GM12878 (cell line): ENCODE data around the gene NAXE. TPM values are rescaled to one million over a fixed set of nuclear protein-coding genes. Genes with fewer than 3 reads are reported as not detected.

Experiments
- ATAC-seq: fragments of 200-7000 bp; cut with Tn5 transposase; 3 replicates; pipeline ENCODE4 v1.9.1; 2020; ENCODE audit warnings: mild to moderate bottlenecking, moderate library complexity
- BruUV-seq: library from RNA; stranded (reverse); fragments of 400-500 nt; replicated peaks from 2 replicates; lab custom pipeline; 2021; lab: Mats Ljungman, UMichigan
- CTCF ChIA-PET: fragments of 300-600 bp; sonication (Branson Sonifier 250); formaldehyde crosslinking; extraction: SDS; loops from one replicate; lab custom pipeline; 2021; ENCODE audit warnings: inconsistent platforms; lab: Yijun Ruan, JAX
- POLR2A ChIA-PET: fragments of 350-600 bp; formaldehyde crosslinking; extraction: SDS; loops from one replicate; lab custom pipeline; 2021; ENCODE audit warnings: inconsistent platforms; lab: Charles Lee
- RAD21 ChIA-PET: fragments of 300-600 bp; sonication (Branson Sonifier 250); formaldehyde crosslinking; loops from one replicate; lab custom pipeline; 2023; ENCODE audit warnings: antibody characterized with exemption; ENCODE audit not compliant: unreplicated experiment; lab: Charles Lee
- SMC1A ChIA-PET: fragments of 300-600 bp; sonication (Branson Sonifier 250); formaldehyde crosslinking; loops from one replicate; lab custom pipeline; 2023; ENCODE audit not compliant: unreplicated experiment, uncharacterized antibody; lab: Charles Lee
- DNase-seq: peaks from one replicate; pipeline ENCODE4 v3.0.0-alpha.2; 2011; ENCODE audit warnings: low read depth, low spot score
- FAIRE-seq: peaks from 3 replicates; lab custom pipeline; 2011; peaks lifted over from hg19 to GRCh38; lab: Jason Lieb, UNC
- H2AFZ ChIP-seq: 2 replicates; pipeline ENCODE4 v1.6.0; 2011; ENCODE audit warnings: low read depth, low read length, control low read depth; ENCODE audit not compliant: control insufficient read depth
- H3K27ac ChIP-seq: 2 replicates; pipeline ENCODE4 v1.5.1; 2011; ENCODE audit warnings: control low read depth; ENCODE audit not compliant: control insufficient read depth, insufficient read depth
- H3K27me3 ChIP-seq, 2 experiments: replicated peaks in 1 of 2; 2 replicates each; pipeline versions ENCODE4 v1.6.0 to v1.6.1; 2011; ENCODE audit warnings: low read length in 1 of 2; ENCODE audit not compliant: control insufficient read depth in 2 of 2, insufficient read depth in 2 of 2
- H3K36me3 ChIP-seq, 2 experiments: 2 replicates each; pipeline ENCODE4 v1.5.1; 2011; ENCODE audit warnings: low read length in 1 of 2; ENCODE audit not compliant: control insufficient read depth in 2 of 2, insufficient read depth in 2 of 2
- H3K4me1 ChIP-seq: 2 replicates; pipeline ENCODE4 v1.6.1; 2011; ENCODE audit warnings: mild to moderate bottlenecking, low read length, moderate library complexity, mixed read lengths; ENCODE audit not compliant: control insufficient read depth, insufficient read depth
- H3K4me2 ChIP-seq: 2 replicates; pipeline ENCODE4 v1.6.0; 2011; ENCODE audit warnings: control low read depth; ENCODE audit not compliant: control insufficient read depth, insufficient read depth
- H3K4me3 ChIP-seq: fragments of 200-600 bp; sonication (generic); 2 replicates; pipeline ENCODE4 v1.5.1; 2016
- H3K79me2 ChIP-seq: 2 replicates; pipeline ENCODE4 v1.6.0; 2011; ENCODE audit warnings: low read length; ENCODE audit not compliant: control insufficient read depth, insufficient read depth
- H3K9ac ChIP-seq: 2 replicates; pipeline ENCODE4 v1.8.0; 2011; ENCODE audit warnings: low read length, control low read depth, mixed read lengths; ENCODE audit not compliant: control insufficient read depth, insufficient read depth
- H3K9me3 ChIP-seq: replicated peaks from 3 replicates; pipeline ENCODE4 v1.5.1; 2011; ENCODE audit warnings: mild to moderate bottlenecking, low read length; ENCODE audit not compliant: control insufficient read depth, insufficient read depth
- H4K20me1 ChIP-seq: 2 replicates; pipeline ENCODE4 v1.6.0; 2011; ENCODE audit not compliant: control insufficient read depth, insufficient read depth
- CREM ChIP-seq: IDR thresholded peaks from 2 replicates; pipeline ENCODE4 v1.6.1; 2014; ENCODE audit warnings: antibody characterized with exemption, low read depth
- POLR2A ChIP-seq: IDR thresholded peaks from 2 replicates; pipeline ENCODE4 v1.6.1; 2011; ENCODE audit warnings: low read depth, mild to moderate bottlenecking, low read length
- ZNF217 ChIP-seq: fragments of 450-650 bp; IDR thresholded peaks from 2 replicates; pipeline ENCODE4 v1.6.1; 2017; ENCODE audit warnings: antibody characterized with exemption, mild to moderate bottlenecking
- ZZZ3 ChIP-seq: IDR thresholded peaks from 2 replicates; pipeline ENCODE4 v1.6.1; 2011; ENCODE audit warnings: low read depth; ENCODE audit not compliant: control insufficient read depth, insufficient read length
- WGBS: methylation state at CpG from one replicate; pipeline ENCODE4 v1.1.6; 2016; ENCODE audit warnings: low lambda C conversion rate; ENCODE audit not compliant: insufficient replicate concordance, insufficient coverage; ENCODE audit errors: missing lambda C conversion rate; 5-methylcytosine and 5-hydroxymethylcytosine counted together
- in situ Hi-C: fragments of 300-500 bp; cut with MboI; formaldehyde crosslinking; loops from 9 replicates; pipeline ENCODE4 v1.14.3; 2018; ENCODE audit warnings: mixed read lengths
- intact Hi-C: fragments of 100-400 bp; cut with micrococcal nuclease; formaldehyde crosslinking; loops from one replicate; pipeline ENCODE4 v1.14.2; 2022; ENCODE audit not compliant: unreplicated experiment
- polyA plus RNA-seq, 11 experiments: library from polyadenylated mRNA; depleted of rRNA in 4 of 11; unstranded in 6 of 11; stranded (reverse) in 5 of 11; fragments of >200 nt; fragmentation: Nextera tagmentation in 4 of 11; fragmentation: Illumina TruSeq in 1 of 11; extraction: Ambion mirVana in 4 of 11; extraction: Trizol in 1 of 11; gene quantifications; 1 replicate in 1 of 11; 2 replicates in 10 of 11; pipeline versions ENCODE4 v1.2.1 to v1.2.3, GENCODE V29; 2011 to 2016; ENCODE audit warnings: inconsistent platforms in 2 of 11, missing spikeins in 2 of 11, low read depth in 1 of 11
- total RNA-seq, 4 experiments: library from RNA; depleted of rRNA in 3 of 4; stranded (reverse); fragments of >200 nt in 3 of 4; fragmentation: Illumina TruSeq in 1 of 4; extraction: Trizol in 1 of 4; gene quantifications; 2 replicates each; pipeline versions ENCODE4 v1.2.1 to v1.2.3, GENCODE V29; 2013 to 2021

The NAXE gene
- total and polyA plus RNA-seq, 10 of the 15 experiments (the other 5 are each of a cell fraction or from before 2014, with no cell fraction given) = 17.8 to 93.3 (median 68.8) TPM

- Histone ChIP-seq H3K9ac (no peak overlapping the region), H3K4me3 (no peak overlapping the region), H4K20me1 (no peaks in the 10 kb centered on the region), H3K36me3 (no peaks in the 10 kb centered on the region), H3K79me2 (no peaks in the 10 kb centered on the region), H3K27me3 (peaks cover 0 to 2% of the 10 kb centered on the region in 2 experiments), H3K4me2 (no peak overlapping the region), H3K9me3 (no peaks in the 10 kb centered on the region), H2AFZ (no peak overlapping the region), H3K27ac (no peak overlapping the region), H3K4me1 (peaks cover 8% of the 10 kb centered on the region)
- SMC1A ChIA-PET = interaction anchor here (1.6 to 2.5 kb wide), 3 partner anchors 10 to 15 kb away, joined by 3 to 8 read pairs (median 5); no protein-coding TSS in a partner anchor
- DNase-seq = no peak
- no peak for ATAC-seq
- no peak for FAIRE-seq
- POLR2A ChIA-PET = interaction anchor here (0.5 to 1.4 kb wide), 3 partner anchors 15 to 21 kb away, joined by 3 to 5 read pairs (median 5); no protein-coding TSS in a partner anchor
- 55% methylated on average over 40 of the region's 40 CpGs for WGBS
- CTCF ChIA-PET = interaction anchor here (1.0 to 4.2 kb wide), 6 partner anchors 15 to 257 kb away, joined by 3 to 26 read pairs (median 6); no protein-coding TSS in a partner anchor
- peak; percentile 14; the same call in 1 of the 2 replicates for TF ChIP-seq POLR2A
- TF ChIP-seq CREM = no peak
- BruUV-seq = TSS peak; percentile 23
- intact Hi-C loops = no loop called here
- RAD21 ChIA-PET = interaction anchor here (1.5 kb wide), 1 partner anchor 16 kb away, joined by 3 read pairs; no protein-coding TSS in a partner anchor
- in situ Hi-C loops = no loop called here
Measured at GRCh38 chr1:156642265-156643048, 50.9 kb downstream of the NAXE start.

DNA sequence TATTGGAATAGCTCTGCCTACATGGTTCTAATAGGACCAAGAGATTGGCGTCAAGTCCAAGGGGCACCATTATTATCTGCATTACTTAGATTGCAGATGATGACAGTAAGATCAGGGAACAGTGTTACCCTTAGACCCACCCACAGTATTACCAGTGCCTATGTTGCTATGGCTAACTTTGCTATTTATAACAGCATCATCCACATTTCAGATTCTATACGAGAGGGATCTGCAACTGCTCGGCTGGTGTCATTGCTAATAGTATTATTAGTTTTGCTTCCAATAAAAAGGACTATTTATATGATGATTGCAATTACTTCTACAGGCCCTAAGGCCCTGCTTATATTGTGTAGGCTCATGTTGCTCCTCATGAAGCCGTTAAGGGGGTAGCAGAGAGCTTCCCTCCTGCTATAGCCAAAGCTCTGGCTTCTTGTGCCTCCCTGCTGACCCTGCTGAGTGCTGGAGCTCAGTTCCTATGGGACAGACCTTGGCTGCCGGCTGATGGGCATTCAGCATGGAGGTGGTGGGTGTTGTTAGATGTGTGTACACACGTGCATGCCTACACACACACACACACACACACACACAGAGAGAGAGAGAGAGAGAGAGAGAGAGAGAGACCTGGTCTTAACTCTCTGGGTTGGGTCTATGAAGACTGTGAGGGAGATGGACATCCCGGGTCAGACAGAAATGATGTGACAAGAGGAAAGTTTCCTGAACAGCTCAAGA lies 51.6 kb downstream of the NAXE start:
- Histone ChIP-seq H4K20me1 (no peaks in the 10 kb centered on the region), H2AFZ (no peak overlapping the region), H3K9ac (no peak overlapping the region), H3K27ac (no peak overlapping the region), H3K4me3 (no peak overlapping the region), H3K4me2 (no peak overlapping the region), H3K79me2 (no peaks in the 10 kb centered on the region), H3K27me3 (peaks cover 0 to 2% of the 10 kb centered on the region in 2 experiments; a peak in 3 of 4 replicates), H3K9me3 (no peaks in the 10 kb centered on the region), H3K4me1 (peaks cover 8% of the 10 kb centered on the region), H3K36me3 (no peaks in the 10 kb centered on the region)
- SMC1A ChIA-PET = interaction anchor here (0.6 to 2.5 kb wide), 6 partner anchors 9 to 196 kb away, joined by 3 to 8 read pairs (median 3); no protein-coding TSS in a partner anchor
- CTCF ChIA-PET = interaction anchor here (0.8 to 4.2 kb wide), 10 partner anchors 12 to 258 kb away, joined by 3 to 26 read pairs (median 3); no protein-coding TSS in a partner anchor
- peak; percentile 58 for TF ChIP-seq ZZZ3
- TF ChIP-seq ZNF217 = no peak
- no TSS peak for BruUV-seq
- no peak for ATAC-seq
- RAD21 ChIA-PET = interaction anchor here (0.8 to 1.5 kb wide), 3 partner anchors 16 to 82 kb away, joined by 3 read pairs; no protein-coding TSS in a partner anchor
- intact Hi-C loops (no loop called here), in situ Hi-C loops (no loop called here)
- DNase-seq = no peak
- FAIRE-seq = no peak
- WGBS = 44% methylated on average over 6 of the region's 7 CpGs
- POLR2A ChIA-PET = interaction anchor here (0.5 to 1.4 kb wide), 4 partner anchors 15 to 22 kb away, joined by 3 to 5 read pairs (median 4); no protein-coding TSS in a partner anchor
